Endothelial cell of umbilical vein (primary cell): ENCODE measurements around the gene WDTC1. TPM values are rescaled to one million over a fixed set of nuclear protein-coding genes. Genes with fewer than 3 reads are reported as not detected.

Experiments used
- BruUV-seq: library from RNA; stranded (reverse); fragments of 400-500 nt; replicated peaks from 2 replicates; lab custom pipeline; 2021; lab: Mats Ljungman, UMichigan
- CTCF ChIA-PET: fragments of 300-600, 350-600 bp; sonication (Branson Sonifier 250); formaldehyde crosslinking; loops from one replicate; lab custom pipeline; 2021; ENCODE audit warnings: antibody characterized with exemption, inconsistent platforms; lab: Charles Lee
- POLR2A ChIA-PET: fragments of 300-600, 350-600 bp; sonication (Branson Sonifier 250); formaldehyde crosslinking; loops from one replicate; lab custom pipeline; 2021; ENCODE audit warnings: antibody characterized with exemption, inconsistent platforms; lab: Charles Lee
- DNase-seq: peaks from one replicate; pipeline ENCODE4 v3.0.0-alpha.2; 2011; ENCODE audit warnings: low read depth, low spot score
- FAIRE-seq: peaks from 2 replicates; lab custom pipeline; 2011; peaks lifted over from hg19 to GRCh38; lab: Jason Lieb, UNC
- H2AFZ ChIP-seq: 2 replicates; pipeline ENCODE4 v1.6.0; 2012; ENCODE audit warnings: low read depth, low read length, control low read depth, inconsistent platforms
- H3K27ac ChIP-seq: 2 replicates; pipeline ENCODE4 v1.5.1; 2011; ENCODE audit warnings: low read depth, mild to moderate bottlenecking, control low read depth, low read length, moderate library complexity; ENCODE audit not compliant: insufficient read depth
- H3K27me3 ChIP-seq, 2 experiments: 2 replicates each; pipeline versions ENCODE4 v1.6.0 to v1.6.1; 2011; ENCODE audit warnings: low read length in 2 of 2, mixed read lengths in 1 of 2; ENCODE audit not compliant: control insufficient read depth in 2 of 2, insufficient read depth in 2 of 2
- H3K36me3 ChIP-seq, 2 experiments: 2 replicates in 1 of 2; 3 replicates in 1 of 2; pipeline ENCODE4 v1.5.1; 2011; ENCODE audit warnings: low read length in 2 of 2, mild to moderate bottlenecking in 1 of 2, moderate library complexity in 1 of 2; ENCODE audit not compliant: control insufficient read depth in 2 of 2, insufficient read depth in 2 of 2; ENCODE audit errors: extremely low read depth in 1 of 2
- H3K4me1 ChIP-seq: 3 replicates; pipeline ENCODE4 v1.5.1; 2011; ENCODE audit warnings: mild to moderate bottlenecking, low read length; ENCODE audit not compliant: control insufficient read depth, insufficient read depth; ENCODE audit errors: extremely low read depth
- H3K4me2 ChIP-seq: 2 replicates; pipeline ENCODE4 v1.6.1; 2011; ENCODE audit warnings: low read length, control low read depth, mixed read lengths; ENCODE audit not compliant: insufficient read depth
- H3K4me3 ChIP-seq, 3 experiments: fragments of 200-600 bp in 1 of 3; sonication (generic), shearing (Covaris generic) in 1 of 3; replicated peaks in 1 of 3; 2 replicates each; pipeline ENCODE4 v1.5.1; 2011 to 2016; ENCODE audit warnings: control low read depth in 3 of 3, low read length in 3 of 3, mild to moderate bottlenecking in 2 of 3, inconsistent platforms in 1 of 3, low read depth in 1 of 3, moderate library complexity in 1 of 3; ENCODE audit not compliant: insufficient read depth in 1 of 3
- H3K79me2 ChIP-seq: 2 replicates; pipeline ENCODE4 v1.6.0; 2012; ENCODE audit warnings: low read length, inconsistent platforms; ENCODE audit not compliant: control insufficient read depth, insufficient read depth
- H3K9ac ChIP-seq: replicated peaks from 2 replicates; pipeline ENCODE3; 2011; ENCODE audit warnings: low read length, control low read depth; ENCODE audit not compliant: insufficient read depth; ENCODE audit errors: extremely low read depth
- H3K9me1 ChIP-seq: replicated peaks from 3 replicates; pipeline ENCODE4 v1.6.0; 2011; ENCODE audit warnings: mild to moderate bottlenecking, low read length; ENCODE audit not compliant: control insufficient read depth, insufficient read depth; ENCODE audit errors: extremely low read depth
- H3K9me3 ChIP-seq: replicated peaks from 2 replicates; pipeline ENCODE4 v1.5.1; 2012; ENCODE audit warnings: low read length, inconsistent platforms; ENCODE audit not compliant: control insufficient read depth, insufficient read depth
- H4K20me1 ChIP-seq: replicated peaks from 2 replicates; pipeline ENCODE3; 2011; ENCODE audit warnings: mild to moderate bottlenecking, low read length; ENCODE audit not compliant: control insufficient read depth, insufficient read depth; ENCODE audit errors: extremely low read depth
- CTCF ChIP-seq, 2 donors: IDR thresholded peaks; 1 replicate in 1 of 2; 2 replicates in 1 of 2; pipeline ENCODE4 v1.5.1; 2011; ENCODE audit warnings: low read length in 2 of 2, mild to moderate bottlenecking in 2 of 2, moderate library complexity in 2 of 2, control low read depth in 1 of 2, inconsistent platforms in 1 of 2, low read depth in 1 of 2; ENCODE audit not compliant: insufficient read depth in 1 of 2; ENCODE audit errors: extremely low read depth in 1 of 2
- EZH2 ChIP-seq: IDR thresholded peaks from 2 replicates; pipeline ENCODE4 v1.6.1; 2012; ENCODE audit warnings: borderline replicate concordance, low read depth, mild to moderate bottlenecking, moderate library complexity, low read length, inconsistent platforms; ENCODE audit not compliant: severe bottlenecking
- GATA2 ChIP-seq: IDR thresholded peaks from 2 replicates; pipeline ENCODE4 v1.7.0; 2011; ENCODE audit warnings: low read depth, mild to moderate bottlenecking, moderate library complexity, mixed read lengths, low read length; ENCODE audit not compliant: insufficient read length, insufficient read depth
- MAX ChIP-seq: IDR thresholded peaks from 2 replicates; pipeline ENCODE4 v1.6.1; 2011; ENCODE audit not compliant: insufficient read depth, insufficient read length
- MYC ChIP-seq: IDR thresholded peaks from one replicate; pipeline ENCODE4 v1.6.1; 2011; ENCODE audit warnings: mild to moderate bottlenecking, low read depth, low read length
- POLR2A ChIP-seq: IDR thresholded peaks from 2 replicates; pipeline ENCODE4 v1.6.1; 2012; ENCODE audit warnings: low read depth, mild to moderate bottlenecking, control low read depth, low read length
- POLR2AphosphoS5 ChIP-seq: IDR thresholded peaks from 2 replicates; pipeline ENCODE4 v1.6.1; 2012; ENCODE audit warnings: low read depth, mild to moderate bottlenecking, control low read depth, low read length, moderate library complexity; ENCODE audit not compliant: insufficient read depth
- dilution Hi-C: fragments of 300-500 bp; cut with MboI; formaldehyde crosslinking; loops from one replicate; pipeline ENCODE4 v1.15.0; 2019; ENCODE audit warnings: low sequenced_read_pairs; ENCODE audit not compliant: extremely low pct_ligation_motif_present
- intact Hi-C: fragments of 100-400 bp; cut with micrococcal nuclease; formaldehyde crosslinking; loops from one replicate; pipeline ENCODE4 v1.10.0; 2022
- polyA plus RNA-seq, 4 experiments: library from polyadenylated mRNA; depleted of rRNA in 3 of 4; stranded (reverse) in 3 of 4; unstranded in 1 of 4; fragments of >200 nt; gene quantifications; 2 replicates each; pipeline versions ENCODE4 v1.2.1 to v1.2.3, GENCODE V29; 2011 to 2012; ENCODE audit warnings: missing spikeins in 1 of 4
- total RNA-seq: library from RNA; stranded (reverse); gene quantifications from 2 replicates; pipeline ENCODE4 v1.2.3, GENCODE V29; 2021

The WDTC1 gene
- total and polyA plus RNA-seq, 2 donors (not counting 3 experiments of a cell fraction or from before 2014, with no cell fraction given), result 15.4 to 27.6 TPM

- no peaks in the 10 kb centered on the region for H3K4me1 ChIP-seq
- POLR2A ChIA-PET, result interaction anchor here (0.5 kb wide), 1 partner anchor 21 kb away, joined by 3 read pairs; no protein-coding TSS in a partner anchor
- CTCF ChIA-PET, result no interaction called here
- FAIRE-seq (no peak), DNase-seq (no peak)
- peaks cover 2% of the 10 kb centered on the region in 2 experiments for H3K27me3 ChIP-seq
- TF ChIP-seq POLR2A (no peak), MAX (no peak), MYC (no peak), POLR2AphosphoS5 (no peak)
- no peak overlapping the region for H3K9ac ChIP-seq
- dilution Hi-C loops, result no loop called here
- H2AFZ ChIP-seq, result no peak overlapping the region
- no peaks in the 10 kb centered on the region for H3K36me3 ChIP-seq
- H3K79me2 ChIP-seq, result no peaks in the 10 kb centered on the region
- H3K4me3 ChIP-seq, result no peak overlapping the region
- no peaks in the 10 kb centered on the region for H3K9me1 ChIP-seq
- intact Hi-C loops, result no loop called here
- H3K9me3 ChIP-seq, result no peaks in the 10 kb centered on the region
- no peak overlapping the region for H3K27ac ChIP-seq
- BruUV-seq, result no TSS peak
- no peak overlapping the region for H3K4me2 ChIP-seq
- H4K20me1 ChIP-seq, result no peaks in the 10 kb centered on the region
Observed at GRCh38 chr1:27218736-27219135, 15.7 kb upstream of the WDTC1 start.

GRCh38 chr1:27220096-27220495 lies 14.3 kb upstream of the WDTC1 start:
- Histone ChIP-seq H3K9ac (no peak overlapping the region), H3K4me2 (no peak overlapping the region), H3K36me3 (no peaks in the 10 kb centered on the region), H2AFZ (no peak overlapping the region), H3K27me3 (peaks cover 2% of the 10 kb centered on the region in 2 experiments), H3K9me1 (no peaks in the 10 kb centered on the region), H3K27ac (no peak overlapping the region), H3K4me3 (no peak overlapping the region), H3K79me2 (no peaks in the 10 kb centered on the region), H4K20me1 (no peaks in the 10 kb centered on the region), H3K9me3 (no peaks in the 10 kb centered on the region), H3K4me1 (no peaks in the 10 kb centered on the region)
- ChIA-PET POLR2A (interaction anchor here (0.5 kb wide), 1 partner anchor 25 kb away, joined by 4 read pairs; no protein-coding TSS in a partner anchor), CTCF (interaction anchor here (0.8 to 1.3 kb wide), 3 partner anchors 64 to 175 kb away, joined by 3 to 4 read pairs (median 3); no protein-coding TSS in a partner anchor)
- DNase-seq (no peak), FAIRE-seq (peak; percentile 24)
- BruUV-seq, result no TSS peak
- dilution Hi-C loops, result no loop called here
- TF ChIP-seq GATA2 (no peak), EZH2 (no peak), MAX (no peak), POLR2AphosphoS5 (no peak), CTCF (IDR thresholded peaks at IDR 0.05; ENCODE audit: extremely low read depth in 1 of 2, insufficient read depth in 1 of 2, low read depth in 1 of 2, low read length in 2 of 2) (no peak)
- intact Hi-C loops, result no loop called here
